GM18951 (cell line): ENCODE results near the gene RIMKLB.
"Not testable (repeated sequence)": the region's sequence is repeated elsewhere in the genome, so short reads cannot be mapped to it uniquely, and the experiment has no call there.

Source experiments
- POLR2A ChIP-seq: IDR thresholded peaks from 4 replicates; pipeline ENCODE4 v1.6.1; 2011; ENCODE audit warnings: mild to moderate bottlenecking; ENCODE audit not compliant: insufficient read length, insufficient read depth; ENCODE audit errors: extremely low read depth
- in situ Hi-C: fragments of 300-500 bp; cut with MboI; formaldehyde crosslinking; loops from one replicate; pipeline ENCODE4 v1.12.0; 2022; ENCODE audit warnings: low sequenced_read_pairs, mixed read lengths, inconsistent platforms; ENCODE audit not compliant: unreplicated experiment

RIMKLB gene

GRCh38 chr12:8698132-8698851 lies 501 bp downstream of the RIMKLB start:
- in situ Hi-C loops = loop anchor here (25.0 kb wide), 1 partner anchor 189 kb away; no protein-coding TSS in a partner anchor
- TF ChIP-seq POLR2A = no peak

GRCh38 chr12:8698879-8699278 lies 1.1 kb downstream of the RIMKLB start:
- TF ChIP-seq POLR2A = no peak
- in situ Hi-C loops = loop anchor here (25.0 kb wide), 1 partner anchor 188 kb away; no protein-coding TSS in a partner anchor

- in situ Hi-C loops = loop anchor here (25.0 kb wide), 1 partner anchor 188 kb away; no protein-coding TSS in a partner anchor
- no peak for TF ChIP-seq POLR2A
Observed at GRCh38 chr12:8699714-8700113, 1.9 kb downstream of the RIMKLB start.

GRCh38 chr12:8701046-8701660 lies 3.4 kb downstream of the RIMKLB start:
- in situ Hi-C loops = no loop called here
- no peak for TF ChIP-seq POLR2A

GRCh38 chr12:8702159-8702558 lies 4.4 kb downstream of the RIMKLB start:
- TF ChIP-seq POLR2A = no peak
- in situ Hi-C loops = no loop called here

- in situ Hi-C loops = no loop called here
- no peak for TF ChIP-seq POLR2A
Observed at GRCh38 chr12:8709124-8709830, 11.5 kb downstream of the RIMKLB start.

GRCh38 chr12:8712572-8712971 lies 14.8 kb downstream of the RIMKLB start:
- in situ Hi-C loops = no loop called here
- no peak for TF ChIP-seq POLR2A

- TF ChIP-seq POLR2A = no peak
- in situ Hi-C loops = no loop called here
Observed at GRCh38 chr12:8722286-8722800, 24.6 kb downstream of the RIMKLB start.

GRCh38 chr12:8734873-8735381 lies 37.1 kb downstream of the RIMKLB start:
- TF ChIP-seq POLR2A = no peak
- in situ Hi-C loops = no loop called here

GRCh38 chr12:8742501-8742900 lies 44.7 kb downstream of the RIMKLB start:
- in situ Hi-C loops = no loop called here
- TF ChIP-seq POLR2A = no peak

GRCh38 chr12:8743121-8743520 lies 45.3 kb downstream of the RIMKLB start:
- in situ Hi-C loops = not testable (repeated sequence)

- in situ Hi-C loops = not testable (repeated sequence)
Observed at GRCh38 chr12:8745631-8746030, 47.8 kb downstream of the RIMKLB start.

- no peak for TF ChIP-seq POLR2A
- in situ Hi-C loops = no loop called here
Observed at GRCh38 chr12:8746046-8746445, 48.3 kb downstream of the RIMKLB start.

- in situ Hi-C loops = not testable (repeated sequence)
Observed at GRCh38 chr12:8760076-8760475, 62.3 kb downstream of the RIMKLB start.

GRCh38 chr12:8762701-8763100 lies 64.9 kb downstream of the RIMKLB start:
- in situ Hi-C loops = not testable (repeated sequence)

- in situ Hi-C loops = not testable (repeated sequence)
Observed at GRCh38 chr12:8766121-8766520, 68.3 kb downstream of the RIMKLB start.
